HG02852 (cell line): ENCODE results near the gene SCAF1.

ENCODE experiments used
- ATAC-seq: cut with Tn5 transposase; IDR thresholded peaks from one replicate; pipeline ENCODE4 v1.9.1; 2021; ENCODE audit warnings: mild to moderate bottlenecking, moderate library complexity; ENCODE audit not compliant: unreplicated experiment

SCAF1 gene

DNA sequence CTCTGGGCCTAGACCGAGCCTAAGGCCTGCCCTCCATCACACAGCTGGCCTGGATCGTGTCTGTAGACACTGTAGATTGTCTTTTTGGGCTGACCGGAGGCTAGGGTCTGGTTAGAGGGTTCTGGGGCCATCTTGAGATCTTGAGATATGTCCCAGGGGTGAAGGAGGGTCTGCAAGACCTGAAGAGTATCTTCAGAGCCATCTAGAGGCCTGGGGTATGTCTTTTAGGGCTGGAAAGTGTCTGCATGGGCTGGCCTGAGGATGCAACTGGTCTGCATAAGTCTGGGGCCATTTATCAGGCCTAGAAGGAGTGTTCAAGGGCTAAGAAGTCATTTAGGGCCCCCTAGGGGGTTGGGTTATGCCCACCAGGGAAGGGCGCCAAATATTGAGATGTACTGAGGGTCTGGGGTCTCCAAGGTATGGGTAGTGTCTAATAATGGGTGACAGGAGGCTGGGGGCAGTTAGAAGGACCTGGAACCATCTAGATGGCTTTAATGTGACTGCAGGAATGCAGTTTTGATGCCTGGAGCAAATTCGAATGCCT lies 555 bp downstream of the SCAF1 start:
- ATAC-seq = no peak

DNA sequence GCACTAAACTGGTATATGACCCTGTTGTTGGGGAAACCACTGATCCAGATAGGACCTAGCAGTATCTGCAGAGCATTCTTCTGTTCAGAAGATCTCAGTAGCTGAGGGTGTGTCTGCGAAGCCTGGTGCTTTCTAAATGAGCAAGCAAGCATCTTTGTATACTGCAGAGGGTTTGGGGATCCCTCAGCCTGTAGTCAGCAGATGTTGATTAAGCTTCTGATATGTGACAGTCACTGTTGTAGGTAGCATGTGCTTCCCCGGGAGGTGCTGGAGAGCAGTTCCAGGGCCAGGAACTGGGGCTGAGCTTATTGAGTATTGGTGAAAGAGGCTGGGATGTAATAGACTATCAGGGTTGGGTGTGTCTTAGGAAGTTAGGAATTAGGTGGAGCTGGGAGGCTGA lies 1.5 kb downstream of the SCAF1 start:
- no peak for ATAC-seq

DNA sequence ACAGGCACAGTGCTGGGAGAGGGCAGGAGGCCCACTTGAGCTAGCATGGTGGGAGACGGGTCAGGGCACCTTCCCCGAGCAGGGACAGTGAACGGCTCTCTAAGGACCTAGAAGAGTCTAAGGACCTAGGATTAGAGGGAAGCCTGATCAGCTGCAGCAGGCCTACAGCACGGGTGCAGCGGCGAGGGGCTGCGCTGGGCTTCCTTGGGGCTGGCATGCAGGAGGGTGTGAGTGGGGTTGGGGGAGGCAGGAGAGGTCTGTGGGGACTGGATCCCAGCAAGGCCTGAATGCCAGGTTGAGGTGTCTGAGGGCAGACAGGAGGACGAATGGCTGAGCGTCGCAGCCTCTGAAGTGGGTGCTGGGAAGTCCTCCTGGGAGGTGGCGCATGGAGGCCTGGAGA lies 3.6 kb downstream of the SCAF1 start:
- no peak for ATAC-seq

GRCh38 chr19:49645995-49646394 lies 4.0 kb downstream of the SCAF1 start:
- ATAC-seq = no peak

- ATAC-seq = no peak
Observed at GRCh38 chr19:49646586-49646985, 4.6 kb downstream of the SCAF1 start.

- no peak for ATAC-seq
Observed at GRCh38 chr19:49651029-49651819, 9.2 kb downstream of the SCAF1 start.

DNA sequence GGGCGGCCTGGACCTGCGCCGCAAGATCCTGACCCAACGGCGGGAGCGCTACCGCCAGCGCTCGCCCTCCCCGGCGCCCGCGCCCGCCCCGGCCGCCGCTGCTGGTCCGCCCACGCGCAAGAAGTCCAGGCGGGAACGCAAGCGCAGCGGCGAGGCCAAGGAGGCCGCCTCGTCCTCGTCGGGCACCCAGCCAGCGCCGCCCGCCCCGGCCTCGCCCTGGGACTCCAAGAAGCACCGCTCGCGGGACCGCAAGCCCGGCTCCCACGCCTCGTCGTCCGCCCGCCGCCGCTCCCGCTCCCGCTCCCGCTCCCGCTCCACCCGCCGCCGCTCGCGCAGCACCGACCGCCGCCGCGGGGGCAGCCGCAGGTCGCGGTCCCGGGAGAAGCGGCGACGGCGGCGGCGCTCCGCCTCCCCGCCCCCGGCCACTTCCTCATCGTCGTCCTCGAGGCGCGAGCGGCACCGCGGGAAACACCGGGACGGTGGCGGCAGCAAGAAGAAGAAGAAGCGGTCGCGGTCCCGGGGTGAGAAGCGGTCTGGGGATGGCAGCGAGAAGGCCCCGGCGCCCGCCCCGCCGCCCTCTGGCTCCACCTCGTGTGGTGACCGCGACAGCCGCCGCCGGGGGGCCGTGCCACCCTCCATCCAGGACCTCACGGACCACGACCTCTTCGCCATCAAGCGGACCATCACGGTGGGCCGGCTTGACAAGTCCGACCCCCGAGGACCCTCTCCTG lies 10.0 kb downstream of the SCAF1 start:
- no peak for ATAC-seq

DNA sequence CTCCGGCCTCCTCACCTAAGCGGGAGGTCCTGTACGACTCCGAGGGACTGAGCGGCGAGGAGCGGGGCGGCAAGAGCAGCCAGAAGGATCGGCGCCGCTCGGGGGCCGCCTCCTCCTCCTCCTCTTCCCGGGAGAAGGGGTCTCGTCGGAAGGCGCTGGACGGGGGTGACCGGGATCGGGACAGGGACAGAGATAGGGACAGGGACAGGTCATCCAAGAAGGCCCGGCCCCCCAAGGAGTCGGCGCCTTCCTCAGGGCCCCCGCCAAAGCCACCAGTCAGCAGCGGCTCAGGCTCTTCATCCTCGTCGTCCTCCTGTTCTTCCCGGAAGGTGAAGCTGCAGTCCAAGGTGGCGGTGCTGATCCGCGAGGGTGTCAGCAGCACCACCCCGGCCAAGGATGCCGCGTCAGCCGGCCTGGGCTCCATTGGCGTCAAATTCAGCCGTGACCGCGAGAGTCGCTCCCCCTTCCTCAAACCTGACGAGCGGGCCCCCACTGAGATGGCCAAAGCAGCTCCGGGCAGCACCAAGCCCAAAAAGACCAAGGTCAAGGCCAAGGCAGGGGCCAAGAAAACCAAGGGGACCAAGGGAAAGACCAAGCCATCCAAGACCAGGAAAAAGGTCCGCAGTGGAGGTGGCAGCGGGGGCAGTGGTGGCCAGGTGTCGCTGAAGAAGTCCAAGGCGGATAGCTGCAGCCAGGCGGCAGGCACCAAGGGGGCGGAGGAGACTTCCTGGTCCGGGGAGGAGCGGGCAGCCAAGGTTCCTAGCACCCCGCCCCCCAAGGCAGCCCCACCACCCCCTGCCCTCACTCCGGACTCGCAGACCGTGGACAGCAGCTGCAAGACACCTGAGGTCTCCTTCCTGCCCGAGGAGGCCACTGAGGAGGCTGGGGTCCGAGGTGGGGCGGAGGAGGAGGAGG lies 10.8 kb downstream of the SCAF1 start:
- no peak for ATAC-seq

- no peak for ATAC-seq
Observed at GRCh38 chr19:49653466-49653806, 11.4 kb downstream of the SCAF1 start.

GRCh38 chr19:49654581-49654980 lies 12.6 kb downstream of the SCAF1 start:
- ATAC-seq = no peak

- no peak for ATAC-seq
Observed at GRCh38 chr19:49655570-49656455, 13.8 kb downstream of the SCAF1 start.

- ATAC-seq = no peak
Observed at GRCh38 chr19:49656456-49657109, 14.6 kb downstream of the SCAF1 start.

DNA sequence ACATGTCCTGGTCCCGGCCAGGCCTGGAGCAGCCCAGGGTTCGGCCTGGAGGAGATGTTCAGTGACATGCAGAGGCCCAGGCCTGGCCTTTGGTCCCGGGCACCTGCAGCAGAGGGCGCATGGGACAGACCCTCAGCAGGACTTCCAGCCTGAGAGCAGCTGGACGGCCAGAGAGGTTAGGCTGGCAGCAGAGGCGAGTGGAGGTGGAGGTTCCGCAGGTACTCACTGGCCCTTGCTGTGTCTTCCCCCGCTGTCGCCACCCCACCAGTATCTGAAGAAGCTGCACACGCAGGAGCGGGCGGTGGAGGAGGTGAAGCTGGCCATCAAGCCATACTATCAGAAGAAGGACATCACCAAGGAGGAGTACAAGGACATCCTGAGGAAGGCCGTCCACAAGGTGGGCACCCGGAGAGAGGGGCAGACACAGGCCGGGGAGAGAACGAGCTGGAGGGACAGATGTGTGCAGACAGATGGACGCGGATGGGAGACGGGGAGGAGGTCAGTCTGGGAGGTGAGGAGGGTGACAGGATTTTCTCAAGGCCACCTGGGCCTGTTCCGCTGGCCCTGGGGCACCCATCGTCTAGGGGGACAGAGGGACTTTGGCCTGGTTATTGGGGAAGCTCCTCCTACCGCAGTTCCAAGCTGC lies 15.6 kb downstream of the SCAF1 start:
- no peak for ATAC-seq

- ATAC-seq = no peak
Observed at GRCh38 chr19:49658139-49658517, 16.1 kb downstream of the SCAF1 start.

- ATAC-seq = no peak
Observed at GRCh38 chr19:49658566-49659442, 16.8 kb downstream of the SCAF1 start.

DNA sequence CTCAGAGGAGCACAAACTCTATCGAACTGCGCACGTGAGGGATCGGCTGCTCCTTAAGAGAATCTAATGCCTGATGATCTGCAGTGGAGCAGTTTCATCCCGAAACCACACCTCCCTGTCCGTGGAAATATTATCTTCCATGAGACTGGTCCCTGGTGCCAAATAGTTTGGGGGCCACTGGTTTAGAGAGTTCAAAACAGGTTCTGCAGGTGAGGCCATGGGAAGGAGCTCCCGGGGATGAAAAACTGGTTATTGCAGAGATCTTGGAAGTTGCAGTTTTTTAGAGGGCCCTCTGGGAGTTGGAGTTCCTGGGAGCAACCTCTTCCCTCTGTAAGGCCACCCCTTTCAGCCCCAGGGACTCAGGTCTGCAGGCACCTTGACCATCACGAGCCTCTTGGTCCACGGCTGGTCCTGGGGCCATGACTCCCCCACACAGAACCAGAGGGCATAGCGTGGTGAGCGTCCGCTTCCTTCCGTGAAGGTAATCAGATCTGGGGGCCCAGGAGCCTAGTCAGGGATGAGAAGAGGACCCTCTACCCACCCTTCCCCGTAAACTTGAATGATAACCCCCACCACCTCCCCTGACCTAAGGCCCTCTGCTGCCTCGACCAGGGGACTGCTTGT lies 18.4 kb downstream of the SCAF1 start:
- no peak for ATAC-seq

GRCh38 chr19:49662011-49662410 lies 20.0 kb downstream of the SCAF1 start:
- ATAC-seq = no peak

- ATAC-seq = no peak
Observed at GRCh38 chr19:49663224-49663623, 21.2 kb downstream of the SCAF1 start.
